Sciatic nerve (tissue), 2 donors: ENCODE data around the gene SRGN. TPM values are rescaled to one million over a fixed set of nuclear protein-coding genes. Genes with fewer than 3 reads are reported as not detected.
"Not testable (repeated sequence)": the region's sequence is repeated elsewhere in the genome, so short reads cannot be mapped to it uniquely, and the experiment has no call there.

Experiments used
- ATAC-seq: fragments of 200-7000 bp; cut with Tn5 transposase; one replicate; pipeline ENCODE4 v1.9.1; 2020; ENCODE audit warnings: mild to moderate bottlenecking, moderate library complexity
- DNase-seq: peaks from one replicate; pipeline ENCODE4 v3.0.0-alpha.2; 2020; ENCODE audit warnings: low spot score
- intact Hi-C: fragments of 100-400 bp; cut with DNase I; formaldehyde crosslinking; loops from one replicate; pipeline ENCODE4 v1.14.2; 2022
- total RNA-seq: library from RNA; stranded (reverse); fragmentation: NEBNext Ultra II Directional; extraction: Animal tissue kit (Norgen Biotek cat#: 25700); gene quantifications from one replicate; pipeline ENCODE4 v1.2.1, GENCODE V29; 2021
- donor health status: DM: no; HTN: no; CAD: no.
- donor health status: DM: no; HTN: no; CAD: no.

SRGN gene
- total RNA-seq, 1 donor from 2014 or later, result 146 TPM

GRCh38 chr10:69123306-69123746, 35.4 kb downstream of the SRGN start:
- DNase-seq (peak; percentile 81), ATAC-seq (peak; percentile 67)
- intact Hi-C loops, result no loop called here

GRCh38 chr10:69123747-69124562, 36.1 kb downstream of the SRGN start, which contains the start of gene VPS26A:
TSS of gene VPS26A (plus strand) at chr10:69124178. CDS start at chr10:69124278, 100 bp downstream.
- DNase-seq (peak; percentile 100), ATAC-seq (peak; percentile 99)
- intact Hi-C loops, result no loop called here

GRCh38 chr10:69124563-69125268, 36.8 kb downstream of the SRGN start:
- intact Hi-C loops, result no loop called here
- no peak for DNase-seq
- no peak for ATAC-seq

GRCh38 chr10:69125554-69125953, 37.7 kb downstream of the SRGN start:
- intact Hi-C loops, result no loop called here
- no peak for ATAC-seq
- DNase-seq, result no peak

- ATAC-seq (no peak), DNase-seq (no peak)
- intact Hi-C loops, result no loop called here
Measured at GRCh38 chr10:69130251-69130650, 42.3 kb downstream of the SRGN start.

- DNase-seq (no peak), ATAC-seq (no peak)
- intact Hi-C loops, result no loop called here
Measured at GRCh38 chr10:69139961-69140360, 52.1 kb downstream of the SRGN start.

GRCh38 chr10:69141304-69141703, 53.4 kb downstream of the SRGN start:
- intact Hi-C loops, result no loop called here
- DNase-seq (no peak), ATAC-seq (no peak)

- DNase-seq, ATAC-seq, intact Hi-C loops: not testable (repeated sequence)
Measured at GRCh38 chr10:69142074-69142473, 54.2 kb downstream of the SRGN start.

- no peak for DNase-seq
- ATAC-seq, result no peak
- intact Hi-C loops, result no loop called here
Measured at GRCh38 chr10:69142983-69143382, 55.1 kb downstream of the SRGN start.

- ATAC-seq (no peak), DNase-seq (no peak)
- intact Hi-C loops, result no loop called here
Measured at GRCh38 chr10:69145329-69145728, 57.4 kb downstream of the SRGN start.

GRCh38 chr10:69145864-69146263, 58.0 kb downstream of the SRGN start:
- intact Hi-C loops, result no loop called here
- DNase-seq (no peak), ATAC-seq (no peak)

GRCh38 chr10:69146759-69147158, 58.9 kb downstream of the SRGN start:
- no peak for DNase-seq
- no peak for ATAC-seq
- intact Hi-C loops, result no loop called here

GRCh38 chr10:69151984-69152383, 64.1 kb downstream of the SRGN start:
- intact Hi-C loops, result no loop called here
- ATAC-seq (no peak), DNase-seq (no peak)

- ATAC-seq (no peak), DNase-seq (no peak)
- intact Hi-C loops, result no loop called here
Measured at GRCh38 chr10:69153227-69153626, 65.3 kb downstream of the SRGN start.

Other genes starting within 250 kb of the SRGN start
- 41.3 TPM for gene DDX50, start 186.8 kb upstream of the SRGN start, total RNA-seq
- gene DDX21, start 131.9 kb upstream of the SRGN start, total RNA-seq, result 41.0 TPM
- gene KIFBP, start 99.3 kb upstream of the SRGN start, total RNA-seq, result 30.4 TPM
- gene VPS26A, start 36.1 kb downstream of the SRGN start, total RNA-seq, result 53.6 TPM
- gene SUPV3L1, start 92.1 kb downstream of the SRGN start, total RNA-seq, result 22.7 TPM
- 12.0 TPM for gene HKDC1, start 132.2 kb downstream of the SRGN start, total RNA-seq
- 58.3 TPM for gene HK1, start 190.4 kb downstream of the SRGN start, total RNA-seq